ENCODE results near the gene NAA15.

GRCh38 chr4:139256349-139256748, 45.0 kb upstream of the NAA15 start:
- TF ChIP-seq CTCF (IDR thresholded peaks at IDR 0.05; ENCODE audit: low read length) (no peak), EZH2 (IDR thresholded peaks at IDR 0.05; ENCODE audit: borderline replicate concordance, low read length) (no peak)

Data from OCI-LY1 (cell line).